SK-MEL-5 (cell line): ENCODE results near the gene DPH5. TPM values are rescaled to one million over a fixed set of nuclear protein-coding genes. Genes with fewer than 3 reads are reported as not detected.
"Not testable (repeated sequence)": the region's sequence is repeated elsewhere in the genome, so short reads cannot be mapped to it uniquely, and the experiment has no call there.

Experiments
- DNase-seq: peaks from one replicate; pipeline ENCODE4 v3.0.0-alpha.2; 2016; ENCODE audit warnings: low read depth, low spot score
- in situ Hi-C: cut with HindIII; loops from 2 replicates; pipeline ENCODE4 v1.10.0; 2016; ENCODE audit warnings: low sequenced_read_pairs, high pct_unique_total_duplicates, low pct_unique_long_range_greater_than_20kb
- total RNA-seq: library from RNA; depleted of rRNA; stranded (reverse); fragments of >200 nt; shearing (Covaris generic); gene quantifications from 2 replicates; pipeline ENCODE4 v1.2.3, GENCODE V29; 2014

DPH5 gene
- total RNA-seq, 1 experiment from 2014 or later, result 48.3 TPM

GRCh38 chr1:101039245-101039644 lies 13.7 kb upstream of the DPH5 start:
- in situ Hi-C loops, result no loop called here
- DNase-seq, result no peak

- DNase-seq, result no peak
- in situ Hi-C loops, result no loop called here
Observed at GRCh38 chr1:101037316-101037715, 11.7 kb upstream of the DPH5 start.

GRCh38 chr1:101033017-101033416 lies 7.4 kb upstream of the DPH5 start:
- DNase-seq, result no peak
- in situ Hi-C loops, result no loop called here

- DNase-seq, in situ Hi-C loops: not testable (repeated sequence)
Observed at GRCh38 chr1:101032129-101032528, 6.5 kb upstream of the DPH5 start.

DNA sequence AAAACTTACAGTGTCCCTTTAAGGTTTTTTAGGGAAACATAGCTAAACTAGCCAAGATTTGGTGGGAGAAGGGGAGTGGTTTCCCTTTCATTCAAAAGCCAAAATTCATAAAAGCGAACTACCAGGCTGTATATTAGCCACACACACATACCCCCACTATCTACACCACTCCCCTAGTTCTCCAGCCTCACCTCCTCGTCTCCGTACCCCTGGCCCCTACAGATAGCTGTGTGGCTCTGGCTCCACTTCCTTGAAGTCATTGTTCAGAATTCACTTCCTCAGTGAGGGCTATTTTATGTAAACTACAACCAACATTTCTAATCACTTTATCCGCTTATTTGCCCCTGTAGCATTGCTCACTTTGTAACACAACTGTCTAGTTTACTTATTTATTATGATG lies 5.3 kb upstream of the DPH5 start:
- in situ Hi-C loops, result no loop called here
- no peak for DNase-seq

DNA sequence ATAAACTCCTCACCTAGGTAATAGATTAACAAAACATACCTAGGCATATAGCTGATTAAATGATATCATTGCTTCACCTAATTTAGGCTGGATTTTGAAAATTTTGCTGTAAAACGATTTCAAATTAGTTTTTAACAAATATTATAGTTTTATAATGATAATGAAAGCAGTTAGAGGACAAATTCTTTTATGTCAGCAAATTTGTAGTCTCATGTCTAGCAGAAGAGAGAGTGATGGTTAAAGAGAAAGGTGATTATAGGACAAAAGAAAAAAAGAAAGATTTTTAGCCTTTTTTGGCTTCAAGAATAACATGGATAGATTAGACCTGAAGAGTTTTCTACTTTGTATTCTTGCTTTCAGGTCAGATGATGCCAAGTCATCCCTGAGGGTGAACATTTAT lies 3.6 kb upstream of the DPH5 start:
- no peak for DNase-seq
- in situ Hi-C loops, result no loop called here

GRCh38 chr1:101028466-101028865 lies 2.9 kb upstream of the DPH5 start:
- in situ Hi-C loops, result no loop called here
- DNase-seq, result no peak

DNA sequence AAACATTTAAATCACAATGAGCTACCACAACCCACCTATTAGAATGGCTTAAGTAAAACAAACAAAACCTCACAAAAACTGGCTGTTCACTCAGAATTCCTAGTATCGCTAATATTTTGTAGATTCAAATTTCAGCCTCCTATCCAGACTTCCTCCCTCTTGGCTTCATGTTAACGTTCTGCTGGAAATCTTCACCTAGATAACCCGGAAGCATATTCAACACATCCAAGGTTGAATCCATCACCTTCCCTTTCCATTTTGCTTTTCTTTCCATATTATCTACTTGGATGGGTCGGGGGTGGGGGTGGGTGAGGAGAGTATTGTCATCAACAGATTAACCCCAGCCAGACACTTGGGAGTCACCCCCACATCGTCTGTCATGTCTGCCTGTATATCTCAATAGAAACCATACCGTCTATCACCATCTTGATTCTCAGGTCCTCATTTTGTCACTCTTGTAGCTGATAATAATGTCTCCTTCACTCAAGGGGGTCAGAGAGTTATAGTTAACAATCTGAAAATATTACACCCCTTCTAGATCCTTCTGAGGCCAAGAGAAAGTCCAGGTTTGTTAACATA lies 1.7 kb upstream of the DPH5 start:
- DNase-seq, result no peak
- in situ Hi-C loops, result no loop called here

DNA sequence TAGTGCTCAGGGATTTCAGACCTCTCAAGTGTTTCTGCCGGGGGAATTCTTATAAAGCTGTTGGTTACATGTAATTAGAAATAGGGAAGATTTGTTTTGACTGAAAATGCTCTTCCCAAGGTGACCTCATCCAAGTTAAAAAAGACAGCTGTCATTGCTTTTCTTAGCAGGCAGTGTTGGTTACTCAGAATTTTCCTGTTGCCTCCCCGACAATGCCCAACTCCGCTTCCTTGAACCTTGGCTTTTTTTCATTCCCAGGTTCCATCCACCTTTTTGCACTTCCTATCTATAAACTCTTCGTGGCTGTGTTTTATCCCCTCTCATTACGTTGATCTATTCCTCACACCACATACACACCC lies 825 bp upstream of the DPH5 start:
- in situ Hi-C loops, result no loop called here
- DNase-seq, result no peak

DNA sequence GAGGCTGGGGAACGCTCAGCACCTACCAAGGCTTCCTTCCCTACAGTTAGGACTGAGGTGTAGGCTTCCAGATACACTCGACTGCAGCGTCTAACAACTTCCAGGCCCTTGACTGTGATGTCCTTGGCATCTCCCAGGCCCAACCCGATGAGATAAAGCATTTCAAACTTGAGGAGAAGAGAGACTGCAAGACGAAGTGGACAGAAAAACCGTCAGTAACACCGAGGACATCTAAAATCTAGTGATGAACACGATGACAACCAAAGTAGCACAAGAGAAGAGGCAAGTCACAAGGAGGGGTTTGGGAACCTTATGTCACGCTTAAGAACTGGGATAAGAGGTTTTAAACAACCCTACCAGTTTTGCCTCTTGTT lies 314 bp downstream of the DPH5 start:
- DNase-seq, result peak; percentile 7
- in situ Hi-C loops, result no loop called here

DNA sequence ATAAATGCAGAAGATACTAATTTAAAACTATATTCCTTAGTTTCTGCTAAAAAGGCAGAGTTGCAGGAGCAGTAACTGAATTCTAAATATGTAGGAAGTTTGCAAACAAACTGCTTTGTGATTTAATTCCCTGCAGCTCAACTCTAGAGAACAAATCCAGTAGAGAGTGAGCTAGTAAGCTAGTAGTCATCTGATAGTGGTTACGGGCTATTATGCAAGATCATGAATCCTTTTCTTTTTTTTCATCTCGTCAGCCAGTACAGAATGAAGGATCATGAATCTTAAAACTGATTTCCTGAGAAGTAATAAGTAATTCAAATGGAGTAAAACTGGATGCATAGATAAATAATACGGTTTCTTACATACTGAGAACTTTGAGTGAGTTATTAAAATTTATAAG lies 3.3 kb downstream of the DPH5 start:
- in situ Hi-C loops, result no loop called here
- DNase-seq, result peak; percentile 10

DNA sequence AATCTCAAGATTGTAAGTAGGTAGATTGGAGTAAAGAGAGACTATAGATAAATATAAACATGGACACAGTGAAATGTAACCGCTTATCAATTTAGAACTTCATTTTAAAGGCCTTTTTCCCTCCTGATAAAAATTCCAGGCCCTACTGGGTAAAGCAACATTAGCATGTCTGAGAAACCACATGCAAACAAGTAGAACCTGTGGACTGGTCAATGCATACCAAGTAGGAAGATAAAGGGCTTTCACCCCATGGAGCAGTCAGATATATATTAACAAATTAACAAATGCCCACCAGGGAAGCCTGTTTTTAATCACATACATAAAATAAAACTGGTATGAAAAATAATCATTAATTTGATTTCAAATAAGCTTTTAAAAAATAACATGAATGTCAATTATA lies 8.1 kb downstream of the DPH5 start:
- no peak for DNase-seq
- in situ Hi-C loops, result no loop called here

- in situ Hi-C loops, result no loop called here
- DNase-seq, result no peak
Observed at GRCh38 chr1:101013776-101014175, 11.8 kb downstream of the DPH5 start.

- in situ Hi-C loops, result no loop called here
Observed at GRCh38 chr1:101008229-101008834, 17.3 kb downstream of the DPH5 start.

GRCh38 chr1:101006553-101006952 lies 19.0 kb downstream of the DPH5 start:
- no peak for DNase-seq
- in situ Hi-C loops, result no loop called here

More at GRCh38 chr1:101008229-101008834, 17.3 kb downstream of the DPH5 start:
- no peak for DNase-seq

DNA sequence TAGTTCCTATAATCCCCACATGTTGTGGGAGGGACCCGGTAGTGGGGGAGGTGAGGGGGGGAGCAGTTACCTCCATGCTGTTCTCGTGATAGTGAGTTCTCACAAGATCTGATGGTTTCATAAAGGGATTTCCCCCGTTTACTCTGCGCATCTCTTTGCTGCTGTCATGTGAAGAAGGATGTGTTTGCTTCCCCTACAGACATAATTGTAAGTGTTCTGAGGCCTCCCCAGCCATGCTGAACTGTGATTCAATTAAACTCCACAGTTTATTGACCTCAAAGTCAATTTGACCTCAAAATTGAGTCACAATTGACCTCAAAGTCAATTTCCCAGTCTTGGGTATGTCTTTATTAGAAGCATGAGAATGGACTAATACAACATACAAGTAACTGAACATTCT lies 19.7 kb downstream of the DPH5 start:
- DNase-seq, result no peak
- in situ Hi-C loops, result no loop called here

GRCh38 chr1:101005183-101005582 lies 20.4 kb downstream of the DPH5 start:
- in situ Hi-C loops, result no loop called here
- DNase-seq, result no peak

DNA sequence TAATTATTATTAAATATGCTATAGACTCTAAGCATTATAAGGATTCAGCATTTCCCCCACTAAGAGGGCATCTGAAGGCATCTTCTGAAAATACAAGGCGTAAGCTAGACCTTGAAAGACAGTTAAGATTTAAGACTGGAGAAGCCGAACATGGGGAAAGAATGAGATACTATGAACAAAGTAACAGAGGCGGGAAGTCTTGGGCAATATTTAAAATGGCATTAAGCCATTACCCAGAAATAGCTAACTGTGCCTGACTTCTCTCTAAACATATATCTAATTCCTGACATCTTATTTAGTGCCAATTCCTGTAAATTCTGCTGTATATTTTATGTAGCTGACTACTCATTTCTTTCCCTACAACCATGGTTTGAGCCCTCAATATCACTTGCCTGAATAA lies 20.9 kb downstream of the DPH5 start:
- in situ Hi-C loops, result no loop called here

DNA sequence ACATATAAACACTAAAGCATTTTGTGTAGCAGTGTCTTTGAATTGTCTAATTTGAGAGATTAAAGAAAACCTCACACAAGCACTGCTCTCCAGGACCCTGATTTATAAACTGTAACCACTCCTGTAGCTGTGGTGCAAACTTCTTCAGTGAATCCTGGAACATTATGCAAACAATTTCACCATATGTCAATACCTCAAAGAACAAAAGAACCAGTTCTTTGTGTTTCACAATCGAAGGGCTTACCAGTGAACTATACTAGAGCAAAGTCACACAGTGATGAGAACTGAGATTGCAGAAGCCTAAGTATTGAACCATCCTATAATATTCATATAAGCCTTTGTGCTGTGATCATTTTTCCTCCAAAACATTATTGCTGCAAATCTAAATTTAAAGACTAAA lies 21.5 kb downstream of the DPH5 start:
- in situ Hi-C loops, result no loop called here

More for the DNA sequence above, 20.9 kb downstream of the DPH5 start:
- no peak for DNase-seq

More for the DNA sequence above, 21.5 kb downstream of the DPH5 start:
- DNase-seq, result peak; percentile 24
